ENCODE results near the gene SCN8A.
A peak's percentile ranks its signal among the peaks of the same experiment; 100 is the strongest.
"Not testable (repeated sequence)": the region's sequence is repeated elsewhere in the genome, so short reads cannot be mapped to it uniquely, and the experiment has no call there.

SCN8A gene

GRCh38 chr12:51823875-51824565 lies 233.0 kb downstream of the SCN8A start:
- TF ChIP-seq CTCF (IDR thresholded peaks at IDR 0.05; ENCODE audit: extremely low read depth, insufficient read depth, missing control alignments), result peak; percentile 35
- in situ Hi-C loops (cut with MboI; ENCODE audit: low pct_unique_long_range_greater_than_20kb, low sequenced_read_pairs, unreplicated experiment), result no loop called here
- DNase-seq (ENCODE audit: low spot score), result no peak

- no peak for DNase-seq (ENCODE audit: low spot score)
- in situ Hi-C loops (cut with MboI; ENCODE audit: low pct_unique_long_range_greater_than_20kb, low sequenced_read_pairs, unreplicated experiment), result no loop called here
- TF ChIP-seq CTCF (IDR thresholded peaks at IDR 0.05; ENCODE audit: extremely low read depth, insufficient read depth, missing control alignments), result no peak
Observed at GRCh38 chr12:51825216-51825615, 234.2 kb downstream of the SCN8A start.

- no peak for TF ChIP-seq CTCF (IDR thresholded peaks at IDR 0.05; ENCODE audit: extremely low read depth, insufficient read depth, missing control alignments)
- in situ Hi-C loops (cut with MboI; ENCODE audit: low pct_unique_long_range_greater_than_20kb, low sequenced_read_pairs, unreplicated experiment), result no loop called here
Observed at GRCh38 chr12:51826881-51827280, 235.8 kb downstream of the SCN8A start.

GRCh38 chr12:51827925-51828818 lies 237.1 kb downstream of the SCN8A start:
- no peak for TF ChIP-seq CTCF (IDR thresholded peaks at IDR 0.05; ENCODE audit: extremely low read depth, insufficient read depth, missing control alignments)
- DNase-seq (ENCODE audit: low spot score), result no peak
- in situ Hi-C loops (cut with MboI; ENCODE audit: low pct_unique_long_range_greater_than_20kb, low sequenced_read_pairs, unreplicated experiment), result no loop called here

More at GRCh38 chr12:51826881-51827280, 235.8 kb downstream of the SCN8A start:
- DNase-seq (ENCODE audit: low spot score), result no peak

GRCh38 chr12:51829011-51829481 lies 238.0 kb downstream of the SCN8A start:
- DNase-seq (ENCODE audit: low spot score), result no peak
- no peak for TF ChIP-seq CTCF (IDR thresholded peaks at IDR 0.05; ENCODE audit: extremely low read depth, insufficient read depth, missing control alignments)
- in situ Hi-C loops (cut with MboI; ENCODE audit: low pct_unique_long_range_greater_than_20kb, low sequenced_read_pairs, unreplicated experiment), result no loop called here

GRCh38 chr12:51829641-51830040 lies 238.6 kb downstream of the SCN8A start:
- DNase-seq (ENCODE audit: low spot score), result no peak
- no peak for TF ChIP-seq CTCF (IDR thresholded peaks at IDR 0.05; ENCODE audit: extremely low read depth, insufficient read depth, missing control alignments)
- in situ Hi-C loops (cut with MboI; ENCODE audit: low pct_unique_long_range_greater_than_20kb, low sequenced_read_pairs, unreplicated experiment), result no loop called here

- in situ Hi-C loops (cut with MboI; ENCODE audit: low pct_unique_long_range_greater_than_20kb, low sequenced_read_pairs, unreplicated experiment); DNase-seq (ENCODE audit: low spot score): not testable (repeated sequence)
Observed at GRCh38 chr12:51831817-51832216, 240.8 kb downstream of the SCN8A start.
